B cell (primary cell): ENCODE data around the gene RPS21. TPM values are rescaled to one million over a fixed set of nuclear protein-coding genes. Genes with fewer than 3 reads are reported as not detected.

Experiments used
- ATAC-seq: fragments of 200-7000 bp; cut with Tn5 transposase; one replicate; pipeline ENCODE4 v1.10.0; 2021; ENCODE audit warnings: low read depth, mild to moderate bottlenecking, moderate number of reproducible peaks, moderate library complexity
- CTCF ChIA-PET: fragments of 350-600 bp; sonication (Branson Sonifier 250); formaldehyde crosslinking; loops from one replicate; lab custom pipeline; 2021; ENCODE audit warnings: antibody characterized with exemption, inconsistent platforms; lab: Charles Lee
- POLR2A ChIA-PET: fragments of 350-600 bp; sonication (Branson Sonifier 250); formaldehyde crosslinking; loops from one replicate; lab custom pipeline; 2021; ENCODE audit warnings: antibody characterized with exemption; lab: Charles Lee
- DNase-seq: peaks from one replicate; pipeline ENCODE4 v3.0.0; 2013
- H2AFZ ChIP-seq: 2 replicates; pipeline ENCODE4 v1.6.1; 2012; ENCODE audit warnings: mild to moderate bottlenecking, low read depth, low read length; ENCODE audit not compliant: insufficient read depth, poor library complexity, severe bottlenecking
- H3K27ac ChIP-seq, 2 donors: 1 replicate in 1 of 2; 2 replicates in 1 of 2; pipeline ENCODE4 v1.5.1; 2012 to 2013; ENCODE audit warnings: low read length in 2 of 2, mild to moderate bottlenecking in 2 of 2, moderate library complexity in 1 of 2
- H3K27me3 ChIP-seq, 4 experiments: fragments of 200-600 bp in 1 of 4; sonication (generic) in 1 of 4; replicated peaks in 1 of 4; 1 replicate in 2 of 4; 2 replicates in 2 of 4; pipeline versions ENCODE4 v1.6.1 to v1.7.0; 2013 to 2016; ENCODE audit warnings: low read length in 3 of 4, mild to moderate bottlenecking in 2 of 4, mixed read lengths in 1 of 4, moderate library complexity in 1 of 4; ENCODE audit not compliant: insufficient read depth in 4 of 4, control insufficient read depth in 3 of 4; ENCODE audit errors: control extremely low read depth in 1 of 4
- H3K36me3 ChIP-seq, 2 experiments: replicated peaks in 1 of 2; 1 replicate in 1 of 2; 2 replicates in 1 of 2; pipeline versions ENCODE4 v1.6.1 to v1.7.1; 2013; ENCODE audit warnings: low read length in 1 of 2; ENCODE audit not compliant: insufficient read depth in 2 of 2, control insufficient read depth in 1 of 2; ENCODE audit errors: control extremely low read depth in 1 of 2, extremely low read depth in 1 of 2
- H3K4me1 ChIP-seq, 2 donors: fragments of 200-600 bp in 1 of 2; sonication (generic) in 1 of 2; 1 replicate in 1 of 2; 2 replicates in 1 of 2; pipeline versions ENCODE4 v1.5.1 to v1.6.1; 2013 to 2017; ENCODE audit warnings: low read length in 2 of 2; ENCODE audit not compliant: control insufficient read depth in 2 of 2, insufficient read depth in 2 of 2
- H3K4me2 ChIP-seq: replicated peaks from 2 replicates; pipeline ENCODE3; 2012; ENCODE audit warnings: mild to moderate bottlenecking, low read depth, low read length; ENCODE audit not compliant: poor library complexity, severe bottlenecking
- H3K4me3 ChIP-seq, 5 experiments: fragments of 200-600 bp in 1 of 5; sonication (generic) in 1 of 5; 1 replicate in 3 of 5; 2 replicates in 2 of 5; pipeline versions ENCODE4 v1.5.1 to v1.7.0; 2011 to 2016; ENCODE audit warnings: low read length in 4 of 5, mild to moderate bottlenecking in 4 of 5, low read depth in 2 of 5, control low read depth in 1 of 5, moderate library complexity in 1 of 5; ENCODE audit not compliant: insufficient read depth in 1 of 5; ENCODE audit errors: control extremely low read depth in 1 of 5, extremely low read depth in 1 of 5
- H3K79me2 ChIP-seq: fragments of 200-600 bp; sonication (generic); one replicate; pipeline ENCODE4 v1.6.0; 2016; ENCODE audit warnings: low read length; ENCODE audit not compliant: control insufficient read depth, insufficient read depth
- H3K9ac ChIP-seq: fragments of 200-600 bp; sonication (generic); 2 replicates; pipeline ENCODE4 v1.6.1; 2017; ENCODE audit warnings: mild to moderate bottlenecking, low read length, moderate library complexity
- H3K9me3 ChIP-seq, 3 donors: one replicate each; pipeline versions ENCODE4 v1.6.1 to v1.7.1; 2013; ENCODE audit warnings: low read length in 2 of 3; ENCODE audit not compliant: control insufficient read depth in 2 of 3, insufficient read depth in 1 of 3; ENCODE audit errors: control extremely low read depth in 1 of 3
- H4K20me1 ChIP-seq: 2 replicates; pipeline ENCODE4 v1.6.0; 2012; ENCODE audit warnings: mild to moderate bottlenecking, low read length; ENCODE audit not compliant: insufficient read depth, control insufficient read depth, poor library complexity, severe bottlenecking
- H3K27ac Mint-ChIP-seq: one replicate; pipeline ENCODE4 v1.8.0; 2021; ENCODE audit warnings: mixed read lengths
- H3K27me3 Mint-ChIP-seq: one replicate; pipeline ENCODE4 v1.8.0; 2021; ENCODE audit warnings: mixed read lengths
- H3K4me1 Mint-ChIP-seq: one replicate; pipeline ENCODE4 v1.8.0; 2021; ENCODE audit warnings: mixed read lengths
- H3K4me3 Mint-ChIP-seq: one replicate; pipeline ENCODE4 v1.8.0; 2021; ENCODE audit warnings: mixed read lengths
- H3K9me3 Mint-ChIP-seq: one replicate; pipeline ENCODE4 v1.8.0; 2022; ENCODE audit warnings: mixed read lengths; ENCODE audit not compliant: insufficient read depth
- EZH2 ChIP-seq: IDR thresholded peaks from 2 replicates; pipeline ENCODE4 v1.6.1; 2012; ENCODE audit warnings: borderline replicate concordance, low read depth, mild to moderate bottlenecking, moderate library complexity, low read length; ENCODE audit not compliant: insufficient read depth, poor library complexity, severe bottlenecking
- WGBS: methylation state at CpG from one replicate; pipeline ENCODE4 v1.1.5; 2013; ENCODE audit warnings: missing lambda C conversion rate; ENCODE audit not compliant: insufficient coverage; 5-methylcytosine and 5-hydroxymethylcytosine counted together
- intact Hi-C: fragments of 100-400 bp; cut with micrococcal nuclease; formaldehyde crosslinking; loops from one replicate; pipeline ENCODE4 v1.10.0; 2022
- polyA plus RNA-seq: library from polyadenylated mRNA; depleted of rRNA; stranded (reverse); fragments of >200 nt; gene quantifications from 2 replicates; pipeline ENCODE4 v1.2.3, GENCODE V29; 2012
- total RNA-seq, 2 donors: library from RNA; stranded (reverse); fragments of 120-200 nt in 1 of 2; gene quantifications; 1 replicate in 1 of 2; 2 replicates in 1 of 2; pipeline versions ENCODE4 v1.2.3 to v1.2.4, GENCODE V29; 2013 to 2022
- TF ChIP-seq, protein P1 (sequence below): fragments of 200-600 bp; IDR thresholded peaks from one replicate; pipeline ENCODE4 v1.8.0; 2022; ENCODE audit warnings: antibody characterized with exemption, mild to moderate bottlenecking

The RPS21 gene
- total and polyA plus RNA-seq, 2 donors (not counting 1 experiment from before 2014, with no cell fraction given), result 2,653 to 9,603 TPM

DNA sequence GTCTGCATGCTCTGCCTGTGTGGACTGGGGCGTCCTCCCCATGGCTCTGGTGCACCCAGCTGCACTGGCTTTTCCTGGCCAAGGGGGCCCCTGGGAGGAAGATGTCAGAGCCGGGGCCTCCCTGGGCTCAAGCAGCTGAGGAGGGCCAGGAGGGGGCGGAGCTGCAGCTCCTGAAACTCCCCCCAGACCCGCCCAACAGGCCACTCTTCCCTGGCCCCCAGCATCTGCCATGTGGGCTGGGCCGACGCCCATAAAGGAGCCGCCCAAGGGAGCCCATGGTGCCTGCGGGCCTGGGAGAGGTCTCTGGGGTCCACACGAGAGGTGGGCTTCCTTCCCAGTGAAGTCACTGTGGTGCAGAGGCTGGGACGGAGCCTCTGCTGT is 36.4 kb downstream of the RPS21 start:
- Histone ChIP-seq H3K79me2 (no peaks in the 10 kb centered on the region), H2AFZ (no peak overlapping the region), H3K4me2 (no peak overlapping the region), H3K27ac (no peak overlapping the region), H3K9me3 (peaks cover 0 to 15% (median 0%) of the 10 kb centered on the region in 3 donors), H3K27me3 (no peaks in the 10 kb centered on the region), H3K36me3 (no peaks in the 10 kb centered on the region), H4K20me1 (no peaks in the 10 kb centered on the region), H3K9ac (no peak overlapping the region), H3K4me3 (no peak overlapping the region), H3K4me1 (no peaks in the 10 kb centered on the region)
- Mint-ChIP-seq H3K27ac (no peak overlapping the region), H3K4me1 (no peaks in the 10 kb centered on the region), H3K4me3 (no peak overlapping the region), H3K9me3 (no peaks in the 10 kb centered on the region), H3K27me3 (no peaks in the 10 kb centered on the region)
- TF ChIP-seq, protein P1, sequence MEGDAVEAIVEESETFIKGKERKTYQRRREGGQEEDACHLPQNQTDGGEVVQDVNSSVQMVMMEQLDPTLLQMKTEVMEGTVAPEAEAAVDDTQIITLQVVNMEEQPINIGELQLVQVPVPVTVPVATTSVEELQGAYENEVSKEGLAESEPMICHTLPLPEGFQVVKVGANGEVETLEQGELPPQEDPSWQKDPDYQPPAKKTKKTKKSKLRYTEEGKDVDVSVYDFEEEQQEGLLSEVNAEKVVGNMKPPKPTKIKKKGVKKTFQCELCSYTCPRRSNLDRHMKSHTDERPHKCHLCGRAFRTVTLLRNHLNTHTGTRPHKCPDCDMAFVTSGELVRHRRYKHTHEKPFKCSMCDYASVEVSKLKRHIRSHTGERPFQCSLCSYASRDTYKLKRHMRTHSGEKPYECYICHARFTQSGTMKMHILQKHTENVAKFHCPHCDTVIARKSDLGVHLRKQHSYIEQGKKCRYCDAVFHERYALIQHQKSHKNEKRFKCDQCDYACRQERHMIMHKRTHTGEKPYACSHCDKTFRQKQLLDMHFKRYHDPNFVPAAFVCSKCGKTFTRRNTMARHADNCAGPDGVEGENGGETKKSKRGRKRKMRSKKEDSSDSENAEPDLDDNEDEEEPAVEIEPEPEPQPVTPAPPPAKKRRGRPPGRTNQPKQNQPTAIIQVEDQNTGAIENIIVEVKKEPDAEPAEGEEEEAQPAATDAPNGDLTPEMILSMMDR, result no peak
- no peak for TF ChIP-seq EZH2
- no peak for ATAC-seq
- no peak for DNase-seq
- ChIA-PET POLR2A (no interaction called here), CTCF (no interaction called here)
- 53% methylated on average over 7 of the region's 10 CpGs for WGBS
- intact Hi-C loops, result no loop called here

DNA sequence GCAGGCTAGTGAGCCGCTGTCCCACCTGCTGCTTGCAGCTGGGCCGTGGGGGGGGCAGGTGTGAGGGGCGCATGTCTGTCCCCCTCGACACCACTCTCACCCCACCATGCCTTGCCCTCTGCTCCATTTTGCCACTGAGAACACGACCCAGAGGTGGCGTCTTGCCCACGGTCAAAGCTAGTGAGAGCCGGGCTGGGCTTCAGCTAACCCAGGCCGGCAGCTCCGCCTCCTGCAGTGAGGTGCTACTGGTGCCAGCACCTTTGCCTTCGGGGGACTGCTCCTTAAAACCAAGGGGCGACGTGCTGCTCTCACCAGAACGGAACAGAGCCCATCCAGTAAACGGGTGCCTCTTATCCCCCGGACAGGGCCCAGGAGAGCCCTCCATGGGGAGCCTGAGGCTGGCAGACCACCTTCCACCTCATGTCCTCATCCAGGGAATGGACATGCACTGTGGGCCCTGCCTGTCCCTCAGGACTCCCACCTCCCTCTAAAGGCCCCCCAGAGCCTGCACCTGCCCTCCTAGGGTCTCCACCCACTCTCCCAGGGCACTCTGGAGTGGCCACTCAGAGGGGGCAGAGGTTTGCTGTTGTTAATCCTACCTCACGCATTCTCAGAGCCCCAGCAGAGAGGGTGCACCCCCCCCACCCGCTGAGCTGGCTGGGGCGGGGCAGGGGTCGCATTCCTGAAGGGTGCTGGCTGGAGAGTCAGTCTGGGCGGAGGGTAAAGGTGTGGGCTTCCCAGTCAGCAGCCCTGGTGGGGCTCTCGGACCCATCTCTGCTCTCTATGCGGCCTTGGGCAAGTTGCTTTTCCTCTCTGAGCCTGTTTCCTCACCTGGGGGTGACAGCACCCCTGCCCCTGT is 37.6 kb downstream of the RPS21 start:
- Histone ChIP-seq H3K27ac (no peak overlapping the region), H3K4me2 (no peak overlapping the region), H4K20me1 (no peaks in the 10 kb centered on the region), H3K79me2 (no peaks in the 10 kb centered on the region), H3K4me1 (no peaks in the 10 kb centered on the region), H3K9ac (no peak overlapping the region), H3K36me3 (no peaks in the 10 kb centered on the region), H3K4me3 (no peak overlapping the region), H2AFZ (no peak overlapping the region), H3K27me3 (no peaks in the 10 kb centered on the region), H3K9me3 (peaks cover 0 to 15% (median 0%) of the 10 kb centered on the region in 3 donors)
- Mint-ChIP-seq H3K4me1 (no peaks in the 10 kb centered on the region), H3K27me3 (peaks cover 8% of the 10 kb centered on the region), H3K9me3 (no peaks in the 10 kb centered on the region), H3K27ac (no peak overlapping the region), H3K4me3 (no peak overlapping the region)
- ChIA-PET POLR2A (no interaction called here), CTCF (no interaction called here)
- TF ChIP-seq EZH2, result no peak
- TF ChIP-seq, protein P1, result no peak
- intact Hi-C loops, result no loop called here
- 76% methylated on average over 21 of the region's 23 CpGs for WGBS
- DNase-seq (no peak), ATAC-seq (no peak)
